ENCODE data around the gene CCND2. TPM values are rescaled to one million over a fixed set of nuclear protein-coding genes. Genes with fewer than 3 reads are reported as not detected.

Gene CCND2
- total and polyA plus RNA-seq, 4 donors = 0.50 to 16.5 (median 3.0) TPM

DNA sequence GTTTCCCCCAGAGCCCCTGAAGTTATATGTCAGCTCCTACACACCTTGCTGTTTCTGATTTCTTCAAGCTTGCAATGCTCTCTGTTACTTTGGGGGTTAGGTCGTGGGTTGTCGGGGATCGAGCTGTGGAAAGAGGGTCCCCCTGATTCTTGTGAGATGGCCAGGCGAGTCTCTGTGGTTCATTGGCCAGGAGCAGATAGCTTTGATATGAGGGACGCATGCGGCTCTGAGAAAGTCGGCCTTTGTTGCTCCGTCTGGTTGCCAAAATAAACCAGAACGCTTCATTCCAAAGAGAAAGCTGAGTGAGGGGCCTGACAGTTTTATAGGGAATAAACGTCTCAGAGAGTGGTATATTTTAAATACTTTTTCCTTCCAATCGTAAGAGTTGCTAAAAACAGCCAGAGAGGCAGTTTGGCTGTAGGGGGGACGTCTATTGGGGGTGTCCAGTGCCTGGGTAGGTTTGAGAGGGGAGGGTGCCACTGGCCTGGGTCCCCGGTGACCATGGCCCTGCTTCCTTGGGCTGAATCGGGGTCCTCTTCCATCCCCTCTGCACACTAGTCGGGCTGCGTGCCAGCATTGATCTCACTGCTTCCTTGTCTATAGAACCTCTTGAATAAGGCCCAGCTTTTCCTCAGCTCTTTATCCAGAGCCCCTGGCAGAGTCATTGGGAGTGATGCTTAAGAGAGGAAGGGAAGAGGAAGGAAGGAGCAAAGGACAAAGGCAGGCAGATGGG lies 18.9 kb downstream of the CCND2 start:
- no peaks in the 10 kb centered on the region for H3K36me3 ChIP-seq (ENCODE audit: control insufficient read depth in 4 of 4, insufficient read depth in 3 of 4, low read depth in 1 of 4, low read length in 3 of 4)
- no peaks in the 10 kb centered on the region for H3K27me3 ChIP-seq (ENCODE audit: control insufficient read depth in 4 of 4, insufficient read depth in 4 of 4, low read length in 3 of 4)
- TF ChIP-seq, protein P1, sequence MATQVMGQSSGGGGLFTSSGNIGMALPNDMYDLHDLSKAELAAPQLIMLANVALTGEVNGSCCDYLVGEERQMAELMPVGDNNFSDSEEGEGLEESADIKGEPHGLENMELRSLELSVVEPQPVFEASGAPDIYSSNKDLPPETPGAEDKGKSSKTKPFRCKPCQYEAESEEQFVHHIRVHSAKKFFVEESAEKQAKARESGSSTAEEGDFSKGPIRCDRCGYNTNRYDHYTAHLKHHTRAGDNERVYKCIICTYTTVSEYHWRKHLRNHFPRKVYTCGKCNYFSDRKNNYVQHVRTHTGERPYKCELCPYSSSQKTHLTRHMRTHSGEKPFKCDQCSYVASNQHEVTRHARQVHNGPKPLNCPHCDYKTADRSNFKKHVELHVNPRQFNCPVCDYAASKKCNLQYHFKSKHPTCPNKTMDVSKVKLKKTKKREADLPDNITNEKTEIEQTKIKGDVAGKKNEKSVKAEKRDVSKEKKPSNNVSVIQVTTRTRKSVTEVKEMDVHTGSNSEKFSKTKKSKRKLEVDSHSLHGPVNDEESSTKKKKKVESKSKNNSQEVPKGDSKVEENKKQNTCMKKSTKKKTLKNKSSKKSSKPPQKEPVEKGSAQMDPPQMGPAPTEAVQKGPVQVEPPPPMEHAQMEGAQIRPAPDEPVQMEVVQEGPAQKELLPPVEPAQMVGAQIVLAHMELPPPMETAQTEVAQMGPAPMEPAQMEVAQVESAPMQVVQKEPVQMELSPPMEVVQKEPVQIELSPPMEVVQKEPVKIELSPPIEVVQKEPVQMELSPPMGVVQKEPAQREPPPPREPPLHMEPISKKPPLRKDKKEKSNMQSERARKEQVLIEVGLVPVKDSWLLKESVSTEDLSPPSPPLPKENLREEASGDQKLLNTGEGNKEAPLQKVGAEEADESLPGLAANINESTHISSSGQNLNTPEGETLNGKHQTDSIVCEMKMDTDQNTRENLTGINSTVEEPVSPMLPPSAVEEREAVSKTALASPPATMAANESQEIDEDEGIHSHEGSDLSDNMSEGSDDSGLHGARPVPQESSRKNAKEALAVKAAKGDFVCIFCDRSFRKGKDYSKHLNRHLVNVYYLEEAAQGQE (IDR thresholded peaks at IDR 0.05) = no peak
- TF ChIP-seq EGR1 (IDR thresholded peaks at IDR 0.05; ENCODE audit: low read depth in 2 of 2) (no peak), RAD21 (IDR thresholded peaks at IDR 0.05) (no peak), HNF4A (conservative IDR thresholded peaks at IDR 0.05) (no peak), TAF1 (conservative IDR thresholded peaks at IDR 0.05) (no peak), GABPA (IDR thresholded peaks at IDR 0.05 in 1 of 2, conservative IDR thresholded peaks at IDR 0.05 in 1 of 2) (no peak), SP1 (IDR thresholded peaks at IDR 0.05) (no peak), FOXA1 (IDR thresholded peaks at IDR 0.05) (no peak)
- TF ChIP-seq, protein P2, sequence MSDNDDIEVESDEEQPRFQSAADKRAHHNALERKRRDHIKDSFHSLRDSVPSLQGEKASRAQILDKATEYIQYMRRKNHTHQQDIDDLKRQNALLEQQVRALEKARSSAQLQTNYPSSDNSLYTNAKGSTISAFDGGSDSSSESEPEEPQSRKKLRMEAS (IDR thresholded peaks at IDR 0.05) = no peak
- H3K27ac ChIP-seq (ENCODE audit: low read depth in 1 of 2, low read length in 2 of 2) = no peak overlapping the region
- H3K4me1 ChIP-seq (ENCODE audit: control insufficient read depth in 4 of 4, insufficient read depth in 4 of 4, low read length in 3 of 4) = no peaks in the 10 kb centered on the region
- no peak overlapping the region for H3K4me3 ChIP-seq (ENCODE audit: low read depth in 1 of 3, low read length in 3 of 3)
- no peaks in the 10 kb centered on the region for H3K9me3 ChIP-seq (ENCODE audit: control insufficient read depth in 4 of 4, low read length in 3 of 4)
- DNase-seq (ENCODE audit: low spot score) = no peak
- no peak overlapping the region for H3K9ac ChIP-seq (ENCODE audit: low read depth in 1 of 2, low read length in 2 of 2)
- 80% methylated on average over 16 of the region's 16 CpGs for WGBS

DNA sequence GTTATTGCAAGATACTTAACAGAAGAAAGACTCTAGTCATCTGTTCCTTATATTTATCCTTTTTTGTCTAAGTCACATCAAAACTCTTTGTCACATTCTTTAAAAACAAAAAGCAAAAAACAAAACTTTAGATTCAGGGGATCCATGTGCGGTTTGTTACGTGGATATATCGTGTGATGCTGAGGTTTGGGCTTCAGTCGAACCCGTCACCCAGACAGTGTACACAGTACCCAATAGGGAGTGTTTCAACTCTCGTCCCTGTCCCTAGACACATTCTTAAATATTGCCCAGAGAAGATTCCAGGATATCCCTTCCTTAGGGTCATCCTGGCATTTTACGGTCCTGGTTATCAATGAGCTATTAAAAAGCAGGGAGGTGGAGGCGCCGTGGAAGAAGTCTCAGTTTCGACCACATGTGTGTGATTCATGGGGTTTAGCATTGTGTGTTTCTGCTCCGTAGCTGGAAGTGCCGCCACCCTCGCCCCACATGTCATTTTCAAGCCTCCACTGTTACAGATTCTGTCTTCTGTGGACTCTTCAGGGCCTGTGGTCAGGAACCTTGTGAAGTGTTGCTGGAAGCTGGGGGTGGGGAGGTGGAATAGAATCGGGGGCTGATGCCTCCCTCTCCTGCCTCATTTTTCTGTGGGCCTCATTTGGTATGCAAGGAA lies 19.9 kb downstream of the CCND2 start:
- Histone ChIP-seq H3K36me3 (ENCODE audit: control insufficient read depth in 4 of 4, insufficient read depth in 3 of 4, low read depth in 1 of 4, low read length in 3 of 4) (no peaks in the 10 kb centered on the region), H3K27ac (ENCODE audit: low read depth in 1 of 2, low read length in 2 of 2) (no peak overlapping the region), H3K4me1 (ENCODE audit: control insufficient read depth in 4 of 4, insufficient read depth in 4 of 4, low read length in 3 of 4) (no peaks in the 10 kb centered on the region), H3K27me3 (ENCODE audit: control insufficient read depth in 4 of 4, insufficient read depth in 4 of 4, low read length in 3 of 4) (no peaks in the 10 kb centered on the region), H3K4me3 (ENCODE audit: low read depth in 1 of 3, low read length in 3 of 3) (no peak overlapping the region), H3K9me3 (ENCODE audit: control insufficient read depth in 4 of 4, low read length in 3 of 4) (no peaks in the 10 kb centered on the region), H3K9ac (ENCODE audit: low read depth in 1 of 2, low read length in 2 of 2) (no peak overlapping the region)
- 76% methylated on average over 14 of the region's 14 CpGs for WGBS
- no peak for TF ChIP-seq HNF4G (IDR thresholded peaks at IDR 0.05)
- TF ChIP-seq RXRA (IDR thresholded peaks at IDR 0.05) = no peak
- TF ChIP-seq HNF4A (conservative IDR thresholded peaks at IDR 0.05) = no peak
- TF ChIP-seq NR2F2 (IDR thresholded peaks at IDR 0.05) = no peak
- TF ChIP-seq FOXA2 (IDR thresholded peaks at IDR 0.05) = no peak
- no peak for TF ChIP-seq ZBTB33 (IDR thresholded peaks at IDR 0.05)
- TF ChIP-seq TAF1 (conservative IDR thresholded peaks at IDR 0.05) = no peak
- no peak for TF ChIP-seq FOXA1 (IDR thresholded peaks at IDR 0.05)
- TF ChIP-seq RAD21 (IDR thresholded peaks at IDR 0.05) = no peak
- no peak for TF ChIP-seq EGR1 (IDR thresholded peaks at IDR 0.05; ENCODE audit: low read depth in 2 of 2)
- no peak for TF ChIP-seq GABPA (IDR thresholded peaks at IDR 0.05 in 1 of 2, conservative IDR thresholded peaks at IDR 0.05 in 1 of 2)
- TF ChIP-seq SP1 (IDR thresholded peaks at IDR 0.05) = no peak
- TF ChIP-seq, protein P2 (IDR thresholded peaks at IDR 0.05) = no peak
- no peak for DNase-seq (ENCODE audit: low spot score)
